K562 (cell line): ENCODE data around the gene OR10S1. TPM values are rescaled to one million over a fixed set of nuclear protein-coding genes. Genes with fewer than 3 reads are reported as not detected.

ENCODE experiments used
- ATAC-seq: fragments of 200-7000 bp; cut with Tn5 transposase; 3 replicates; pipeline ENCODE4 v1.9.1; 2020; ENCODE audit warnings: moderate library complexity
- BruUV-seq: library from RNA; stranded (reverse); fragments of 400-500 nt; replicated peaks from 2 replicates; lab custom pipeline; 2021; lab: Mats Ljungman, UMichigan
- CTCF ChIA-PET: fragments of 300-600 bp; formaldehyde crosslinking; extraction: SDS; loops from one replicate; lab custom pipeline; 2021; ENCODE audit warnings: low intra/inter-chr PET ratio; lab: Yijun Ruan, JAX
- POLR2A ChIA-PET: fragments of 300-600, 350-650 bp; sonication (Branson Sonifier 250); formaldehyde crosslinking; extraction: SDS; loops from one replicate; lab custom pipeline; 2021; ENCODE audit warnings: antibody characterized with exemption, inconsistent platforms; lab: Yijun Ruan, JAX
- DNase-seq, 4 experiments: peaks; one replicate each; pipeline versions ENCODE4 v3.0.0 to v3.0.0-alpha.2; 2011 to 2018; ENCODE audit warnings: low spot score in 3 of 4, mixed read lengths in 3 of 4; ENCODE audit errors: extremely low read depth in 1 of 4
- FAIRE-seq: peaks from 2 replicates; lab custom pipeline; 2011; peaks lifted over from hg19 to GRCh38; lab: Jason Lieb, UNC
- H2AFZ ChIP-seq: 2 replicates; pipeline ENCODE4 v1.6.0; 2011; ENCODE audit warnings: low read depth, low read length, control low read depth, inconsistent platforms
- H3K27ac ChIP-seq: fragments of 200-600 bp; 3 replicates; pipeline ENCODE4 v1.8.0; 2011; ENCODE audit warnings: low read depth, mild to moderate bottlenecking, control low read depth, inconsistent platforms, low read length, moderate library complexity, mixed read lengths; ENCODE audit errors: extremely low read depth
- H3K27me3 ChIP-seq, 2 experiments: fragments of 300-600 bp in 1 of 2; 2 replicates in 1 of 2; 3 replicates in 1 of 2; pipeline versions ENCODE4 v1.6.0 to v1.8.0; 2011; ENCODE audit warnings: inconsistent platforms in 2 of 2, low read length in 2 of 2, mild to moderate bottlenecking in 1 of 2, mixed read lengths in 1 of 2, moderate library complexity in 1 of 2; ENCODE audit not compliant: control insufficient read depth in 2 of 2, insufficient read depth in 2 of 2
- H3K36me3 ChIP-seq: fragments of 300-600 bp; 3 replicates; pipeline ENCODE4 v1.8.0; 2011; ENCODE audit warnings: mild to moderate bottlenecking, low read length, inconsistent platforms; ENCODE audit not compliant: control insufficient read depth, insufficient read depth
- H3K4me1 ChIP-seq, 2 experiments: fragments of 200-600 bp in 1 of 2; replicated peaks in 1 of 2; 2 replicates in 1 of 2; 3 replicates in 1 of 2; pipeline versions ENCODE4 v1.5.1 to v1.8.0; 2011; ENCODE audit warnings: inconsistent platforms in 2 of 2, low read length in 2 of 2, mild to moderate bottlenecking in 1 of 2, mixed read lengths in 1 of 2, moderate library complexity in 1 of 2; ENCODE audit not compliant: control insufficient read depth in 2 of 2, insufficient read depth in 2 of 2
- H3K4me2 ChIP-seq: 2 replicates; pipeline ENCODE4 v1.6.1; 2011; ENCODE audit warnings: low read length, control low read depth, inconsistent platforms, mixed read lengths; ENCODE audit not compliant: insufficient read depth
- H3K4me3 ChIP-seq: fragments of 200-600 bp; sonication (generic), shearing (Covaris generic); 2 replicates; pipeline ENCODE4 v1.5.1; 2016; ENCODE audit warnings: control low read depth, inconsistent platforms
- H3K79me2 ChIP-seq: fragments of 200-600 bp; 3 replicates; pipeline ENCODE4 v1.8.0; 2011; ENCODE audit warnings: low read length, inconsistent platforms; ENCODE audit not compliant: control insufficient read depth, insufficient read depth
- H3K9ac ChIP-seq, 2 experiments: 2 replicates each; pipeline versions ENCODE4 v1.6.0 to v1.6.1; 2011; ENCODE audit warnings: low read depth in 2 of 2, low read length in 2 of 2, control low read depth in 1 of 2, inconsistent platforms in 1 of 2, mild to moderate bottlenecking in 1 of 2, mixed read lengths in 1 of 2; ENCODE audit not compliant: insufficient read depth in 1 of 2
- H3K9me1 ChIP-seq: one replicate; pipeline ENCODE4 v1.6.0; 2011; ENCODE audit warnings: inconsistent platforms, mild to moderate bottlenecking, low read length, moderate library complexity; ENCODE audit not compliant: control insufficient read depth, insufficient read depth
- H3K9me3 ChIP-seq: replicated peaks from 2 replicates; pipeline ENCODE4 v1.5.1; 2011; ENCODE audit warnings: low read depth, low read length, inconsistent platforms; ENCODE audit not compliant: control insufficient read depth, insufficient read depth
- H4K20me1 ChIP-seq: replicated peaks from 2 replicates; pipeline ENCODE4 v1.6.1; 2011; ENCODE audit warnings: low read length, inconsistent platforms, mixed read lengths; ENCODE audit not compliant: control insufficient read depth, insufficient read depth
- ERF ChIP-seq: fragments of 450-650 bp; formaldehyde crosslinking; IDR thresholded peaks from 2 replicates; pipeline ENCODE4 v1.4.0; 2020; ENCODE audit warnings: mild to moderate bottlenecking, mixed read lengths
- FOXP1 ChIP-seq: sonication (generic); formaldehyde crosslinking; IDR thresholded peaks from 2 replicates; pipeline ENCODE4 v1.8.0; 2022; ENCODE audit warnings: mild to moderate bottlenecking, missing genetic modification reagents
- PHB ChIP-seq: fragments of 250-450 bp; sonication (Bioruptor Pico); IDR thresholded peaks from 2 replicates; pipeline ENCODE4 v1.5.0; 2021
- POU5F1 ChIP-seq: fragments of 150-350 bp; IDR thresholded peaks from 2 replicates; pipeline ENCODE4 v1.6.1; 2014; ENCODE audit warnings: borderline replicate concordance, low read length, low read depth, mild to moderate bottlenecking; ENCODE audit not compliant: partially characterized antibody
- PTTG1 ChIP-seq: fragments of 450-650 bp; IDR thresholded peaks from 2 replicates; pipeline ENCODE4 v1.6.1; 2016; ENCODE audit warnings: low read depth, mild to moderate bottlenecking, missing genetic modification characterization, missing compliant biosample characterization
- RFX1 ChIP-seq: fragments of 450-650 bp; IDR thresholded peaks from 2 replicates; pipeline ENCODE4 v1.6.1; 2016; ENCODE audit warnings: mild to moderate bottlenecking, moderate library complexity
- SOX6 ChIP-seq: fragments of 450-650 bp; IDR thresholded peaks from 2 replicates; pipeline ENCODE4 v1.6.1; 2014; ENCODE audit warnings: mild to moderate bottlenecking
- TEAD1 ChIP-seq, 2 experiments: fragments of 450-650 bp in 1 of 2; sonication (generic) in 1 of 2; formaldehyde crosslinking; IDR thresholded peaks; 2 replicates each; pipeline versions ENCODE4 v1.4.0 to v1.8.0; 2020 to 2022; ENCODE audit warnings: mild to moderate bottlenecking in 2 of 2, missing genetic modification reagents in 1 of 2
- ZFP1 ChIP-seq: fragments of 450-650 bp; formaldehyde crosslinking; IDR thresholded peaks from 2 replicates; pipeline ENCODE4 v1.4.0; 2020; ENCODE audit warnings: mild to moderate bottlenecking, mixed read lengths
- ZKSCAN3 ChIP-seq: fragments of 250-450 bp; sonication (Bioruptor Pico); IDR thresholded peaks from 2 replicates; pipeline ENCODE4 v1.4.0; 2020
- ZNF311 ChIP-seq: fragments of 250-450 bp; sonication (Bioruptor Pico); IDR thresholded peaks from 2 replicates; pipeline ENCODE4 v1.4.0; 2020; ENCODE audit warnings: mild to moderate bottlenecking, moderate library complexity
- WGBS: fragments of 100-300 bp; shearing (Covaris generic); methylation state at CpG from one replicate; pipeline ENCODE4 v1.1.6; 2016; ENCODE audit warnings: low coverage, mixed read lengths; ENCODE audit not compliant: insufficient coverage; ENCODE audit errors: missing lambda C conversion rate; 5-methylcytosine and 5-hydroxymethylcytosine counted together
- in situ Hi-C: fragments of 300-500 bp; cut with MboI; formaldehyde crosslinking; loops from 4 replicates; pipeline ENCODE4 v1.15.0; 2018; ENCODE audit warnings: inconsistent platforms, mixed read lengths
- intact Hi-C: fragments of 100-400 bp; cut with micrococcal nuclease; formaldehyde crosslinking; loops from 2 replicates; pipeline ENCODE4 v1.14.2; 2022
- polyA plus RNA-seq, 8 experiments: library from polyadenylated mRNA; depleted of rRNA in 4 of 8; stranded (reverse) in 5 of 8; unstranded in 3 of 8; fragments of >200 nt; fragmentation: Nextera tagmentation in 2 of 8; fragmentation: Illumina TruSeq in 1 of 8; extraction: Ambion mirVana in 2 of 8; extraction: Trizol in 1 of 8; gene quantifications; 2 replicates each; pipeline versions ENCODE4 v1.2.1 to v1.2.3, GENCODE V29; 2011 to 2014; ENCODE audit warnings: inconsistent platforms in 1 of 8, missing spikeins in 1 of 8
- total RNA-seq, 7 experiments: library from RNA; depleted of rRNA in 6 of 7; stranded (reverse); fragments of >200 nt in 6 of 7; fragmentation: Illumina TruSeq in 2 of 7; extraction: Trizol in 2 of 7; gene quantifications; 2 replicates each; pipeline versions ENCODE4 v1.2.1 to v1.2.3, GENCODE V29; 2011 to 2021; ENCODE audit warnings: low replicate concordance in 1 of 7
- TF ChIP-seq, protein P1 (sequence below): fragments of 250-450 bp; sonication (Bioruptor Pico); IDR thresholded peaks from 2 replicates; pipeline ENCODE4 v1.4.0; 2020; ENCODE audit warnings: mild to moderate bottlenecking, moderate library complexity
- TF ChIP-seq, protein P2 (sequence below): fragments of 200-800 bp; sonication (Bioruptor generic); IDR thresholded peaks from 2 replicates; pipeline ENCODE4 v1.6.1; 2016; ENCODE audit warnings: missing genetic modification characterization, missing compliant biosample characterization

Gene OR10S1
- total and polyA plus RNA-seq, 9 of the 15 experiments (the other 6 are each of a cell fraction or from before 2014, with no cell fraction given): not detected

DNA sequence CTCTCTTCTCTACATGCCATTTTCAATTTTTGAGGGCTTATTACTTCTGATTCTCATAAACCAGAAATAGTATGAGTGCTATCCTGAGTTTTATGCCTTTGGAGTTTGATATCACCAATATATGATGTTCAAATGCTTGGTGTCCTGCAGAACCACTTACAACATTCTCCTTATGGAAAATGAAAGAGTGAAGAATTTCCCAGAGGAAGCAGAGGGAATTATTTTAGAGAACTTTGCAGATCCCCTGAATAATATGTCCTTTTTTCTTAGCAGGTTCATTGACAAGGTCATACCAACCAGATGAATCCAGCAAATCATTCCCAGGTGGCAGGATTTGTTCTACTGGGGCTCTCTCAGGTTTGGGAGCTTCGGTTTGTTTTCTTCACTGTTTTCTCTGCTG is 38.3 kb downstream of the OR10S1 start, which contains the start of gene OR4D5:
Gene OR4D5, plus strand, starts transcription at position 301 of the 400 bp plus-strand sequence. Its CDS starts 0 bp downstream, at position 301.
- no peak within 1 kb of the TSS for H2AFZ ChIP-seq
- intact Hi-C loops: no loop called here

More for the DNA sequence above, 38.3 kb downstream of the OR10S1 start, which contains the start of gene OR4D5:
- no peaks in the 10 kb centered on the region for H4K20me1 ChIP-seq
- H3K27me3 ChIP-seq: no peaks in the 10 kb centered on the region; a peak in 1 of 5 replicates
- FAIRE-seq (no peak), DNase-seq (no peak), ATAC-seq (no peak)
- no peak within 1 kb of the TSS for H3K4me2 ChIP-seq
- H3K9me3 ChIP-seq: no peaks in the 10 kb centered on the region
- WGBS: 0% methylated on average over 1 of the region's 1 CpG
- no peak within 1 kb of the TSS for H3K27ac ChIP-seq
- no peaks in the 10 kb centered on the region for H3K79me2 ChIP-seq
- H3K9ac ChIP-seq: no peak within 1 kb of the TSS
- H3K4me1 ChIP-seq: no peaks in the 10 kb centered on the region
- POLR2A ChIA-PET: no interaction called here
- TF ChIP-seq ZFP1: no peak
- TF ChIP-seq FOXP1 (CRISPR knock-in tag): no peak
- no peak for TF ChIP-seq RFX1
- TF ChIP-seq, protein P1, sequence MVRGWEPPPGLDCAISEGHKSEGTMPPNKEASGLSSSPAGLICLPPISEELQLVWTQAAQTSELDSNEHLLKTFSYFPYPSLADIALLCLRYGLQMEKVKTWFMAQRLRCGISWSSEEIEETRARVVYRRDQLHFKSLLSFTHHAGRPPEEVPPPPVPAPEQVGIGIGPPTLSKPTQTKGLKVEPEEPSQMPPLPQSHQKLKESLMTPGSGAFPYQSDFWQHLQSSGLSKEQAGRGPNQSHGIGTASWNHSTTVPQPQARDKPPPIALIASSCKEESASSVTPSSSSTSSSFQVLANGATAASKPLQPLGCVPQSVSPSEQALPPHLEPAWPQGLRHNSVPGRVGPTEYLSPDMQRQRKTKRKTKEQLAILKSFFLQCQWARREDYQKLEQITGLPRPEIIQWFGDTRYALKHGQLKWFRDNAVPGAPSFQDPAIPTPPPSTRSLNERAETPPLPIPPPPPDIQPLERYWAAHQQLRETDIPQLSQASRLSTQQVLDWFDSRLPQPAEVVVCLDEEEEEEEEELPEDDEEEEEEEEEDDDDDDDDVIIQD (CRISPR knock-in tag): no peak
- no peak for TF ChIP-seq SOX6
- TF ChIP-seq PTTG1 (tag): no peak
- TF ChIP-seq, protein P2, sequence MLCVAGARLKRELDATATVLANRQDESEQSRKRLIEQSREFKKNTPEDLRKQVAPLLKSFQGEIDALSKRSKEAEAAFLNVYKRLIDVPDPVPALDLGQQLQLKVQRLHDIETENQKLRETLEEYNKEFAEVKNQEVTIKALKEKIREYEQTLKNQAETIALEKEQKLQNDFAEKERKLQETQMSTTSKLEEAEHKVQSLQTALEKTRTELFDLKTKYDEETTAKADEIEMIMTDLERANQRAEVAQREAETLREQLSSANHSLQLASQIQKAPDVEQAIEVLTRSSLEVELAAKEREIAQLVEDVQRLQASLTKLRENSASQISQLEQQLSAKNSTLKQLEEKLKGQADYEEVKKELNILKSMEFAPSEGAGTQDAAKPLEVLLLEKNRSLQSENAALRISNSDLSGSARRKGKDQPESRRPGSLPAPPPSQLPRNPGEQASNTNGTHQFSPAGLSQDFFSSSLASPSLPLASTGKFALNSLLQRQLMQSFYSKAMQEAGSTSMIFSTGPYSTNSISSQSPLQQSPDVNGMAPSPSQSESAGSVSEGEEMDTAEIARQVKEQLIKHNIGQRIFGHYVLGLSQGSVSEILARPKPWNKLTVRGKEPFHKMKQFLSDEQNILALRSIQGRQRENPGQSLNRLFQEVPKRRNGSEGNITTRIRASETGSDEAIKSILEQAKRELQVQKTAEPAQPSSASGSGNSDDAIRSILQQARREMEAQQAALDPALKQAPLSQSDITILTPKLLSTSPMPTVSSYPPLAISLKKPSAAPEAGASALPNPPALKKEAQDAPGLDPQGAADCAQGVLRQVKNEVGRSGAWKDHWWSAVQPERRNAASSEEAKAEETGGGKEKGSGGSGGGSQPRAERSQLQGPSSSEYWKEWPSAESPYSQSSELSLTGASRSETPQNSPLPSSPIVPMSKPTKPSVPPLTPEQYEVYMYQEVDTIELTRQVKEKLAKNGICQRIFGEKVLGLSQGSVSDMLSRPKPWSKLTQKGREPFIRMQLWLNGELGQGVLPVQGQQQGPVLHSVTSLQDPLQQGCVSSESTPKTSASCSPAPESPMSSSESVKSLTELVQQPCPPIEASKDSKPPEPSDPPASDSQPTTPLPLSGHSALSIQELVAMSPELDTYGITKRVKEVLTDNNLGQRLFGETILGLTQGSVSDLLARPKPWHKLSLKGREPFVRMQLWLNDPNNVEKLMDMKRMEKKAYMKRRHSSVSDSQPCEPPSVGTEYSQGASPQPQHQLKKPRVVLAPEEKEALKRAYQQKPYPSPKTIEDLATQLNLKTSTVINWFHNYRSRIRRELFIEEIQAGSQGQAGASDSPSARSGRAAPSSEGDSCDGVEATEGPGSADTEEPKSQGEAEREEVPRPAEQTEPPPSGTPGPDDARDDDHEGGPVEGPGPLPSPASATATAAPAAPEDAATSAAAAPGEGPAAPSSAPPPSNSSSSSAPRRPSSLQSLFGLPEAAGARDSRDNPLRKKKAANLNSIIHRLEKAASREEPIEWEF (CRISPR knock-in tag): no peak
- no peak for TF ChIP-seq ERF
- TF ChIP-seq TEAD1 (CRISPR knock-in tag; IDR thresholded peaks at IDR 0.05): no peak
- TF ChIP-seq ZKSCAN3: no peak
- TF ChIP-seq POU5F1: no peak
- no peak for TF ChIP-seq PHB (CRISPR knock-in tag)
- no peak for TF ChIP-seq ZNF311 (CRISPR knock-in tag)
- H3K36me3 ChIP-seq: no peaks in the 10 kb centered on the region
- CTCF ChIA-PET: no interaction called here
- no peak within 1 kb of the TSS for H3K4me3 ChIP-seq
- BruUV-seq: no TSS peak
- in situ Hi-C loops: no loop called here
- no peaks in the 10 kb centered on the region for H3K9me1 ChIP-seq
